Liver (tissue), 9 donors: ENCODE measurements around the gene ARHGAP1. TPM values are rescaled to one million over a fixed set of nuclear protein-coding genes. Genes with fewer than 3 reads are reported as not detected.
A peak's percentile ranks its signal among the peaks of the same experiment; 100 is the strongest.

Experiments
- DNase-seq: peaks from one replicate; pipeline ENCODE4 v3.0.0-alpha.2; 2017; ENCODE audit warnings: low spot score
- H3K27ac ChIP-seq, 2 donors: one replicate each; pipeline ENCODE4 v1.7.0; 2013; ENCODE audit warnings: inconsistent platforms in 2 of 2, low read length in 2 of 2, control low read depth in 1 of 2, low read depth in 1 of 2, mild to moderate bottlenecking in 1 of 2
- H3K27me3 ChIP-seq, 4 donors: one replicate each; pipeline versions ENCODE4 v1.6.1 to v1.7.0; 2013; ENCODE audit warnings: low read length in 3 of 4, inconsistent platforms in 1 of 4, mild to moderate bottlenecking in 1 of 4, moderate library complexity in 1 of 4; ENCODE audit not compliant: control insufficient read depth in 4 of 4, insufficient read depth in 4 of 4
- H3K36me3 ChIP-seq, 4 donors: one replicate each; pipeline versions ENCODE4 v1.6.1 to v1.7.0; 2013; ENCODE audit warnings: low read length in 3 of 4, mild to moderate bottlenecking in 3 of 4, low read depth in 1 of 4, moderate library complexity in 1 of 4; ENCODE audit not compliant: control insufficient read depth in 4 of 4, insufficient read depth in 3 of 4
- H3K4me1 ChIP-seq, 4 donors: one replicate each; pipeline versions ENCODE4 v1.6.1 to v1.7.0; 2013; ENCODE audit warnings: low read length in 3 of 4, mild to moderate bottlenecking in 3 of 4, moderate library complexity in 1 of 4; ENCODE audit not compliant: control insufficient read depth in 4 of 4, insufficient read depth in 4 of 4
- H3K4me3 ChIP-seq, 3 donors: one replicate each; pipeline versions ENCODE4 v1.6.1 to v1.7.0; 2013; ENCODE audit warnings: low read length in 3 of 3, control low read depth in 1 of 3, low read depth in 1 of 3, mild to moderate bottlenecking in 1 of 3
- H3K9ac ChIP-seq, 2 donors: one replicate each; pipeline ENCODE4 v1.7.0; 2013; ENCODE audit warnings: low read length in 2 of 2, mild to moderate bottlenecking in 2 of 2, moderate library complexity in 2 of 2, control low read depth in 1 of 2, low read depth in 1 of 2
- H3K9me3 ChIP-seq, 4 donors: one replicate each; pipeline versions ENCODE4 v1.6.1 to v1.7.0; 2013; ENCODE audit warnings: low read length in 3 of 4; ENCODE audit not compliant: control insufficient read depth in 4 of 4
- ATF3 ChIP-seq: IDR thresholded peaks from 2 replicates; pipeline ENCODE4 v1.6.1; 2016; ENCODE audit warnings: antibody characterized with exemption
- CTCF ChIP-seq: fragments of 150-350 bp; IDR thresholded peaks from 2 replicates; pipeline ENCODE4 v1.5.1; 2017; ENCODE audit warnings: improper control_type of control experiment, low read depth, low read length; ENCODE audit not compliant: missing input control
- EGR1 ChIP-seq, 2 donors: IDR thresholded peaks; 2 replicates each; pipeline ENCODE4 v1.6.1; 2016 to 2018; ENCODE audit warnings: antibody characterized with exemption in 2 of 2, low read depth in 2 of 2
- FOXA1 ChIP-seq: IDR thresholded peaks from 2 replicates; pipeline ENCODE4 v1.6.1; 2016; ENCODE audit warnings: antibody characterized with exemption
- FOXA2 ChIP-seq: IDR thresholded peaks from 2 replicates; pipeline ENCODE4 v1.6.1; 2016; ENCODE audit warnings: antibody characterized with exemption
- GABPA ChIP-seq, 2 donors: IDR thresholded peaks in 1 of 2; conservative IDR thresholded peaks in 1 of 2; 2 replicates each; pipeline ENCODE4 v1.6.1; 2016; ENCODE audit warnings: antibody characterized with exemption in 2 of 2, mild to moderate bottlenecking in 1 of 2, moderate library complexity in 1 of 2
- HNF4A ChIP-seq, 2 donors: conservative IDR thresholded peaks; 2 replicates each; pipeline ENCODE4 v1.6.1; 2016; ENCODE audit warnings: antibody characterized with exemption in 2 of 2, mild to moderate bottlenecking in 2 of 2
- HNF4G ChIP-seq: IDR thresholded peaks from 2 replicates; pipeline ENCODE4 v1.6.1; 2016; ENCODE audit warnings: antibody characterized with exemption
- JUND ChIP-seq, 2 donors: IDR thresholded peaks; 2 replicates each; pipeline ENCODE4 v1.6.1; 2016; ENCODE audit warnings: antibody characterized with exemption in 2 of 2
- MAX ChIP-seq: IDR thresholded peaks from 2 replicates; pipeline ENCODE4 v1.6.1; 2016; ENCODE audit warnings: antibody characterized with exemption
- NR2F2 ChIP-seq: IDR thresholded peaks from 2 replicates; pipeline ENCODE4 v1.6.1; 2016; ENCODE audit warnings: antibody characterized with exemption
- RAD21 ChIP-seq, 2 donors: IDR thresholded peaks; 2 replicates each; pipeline ENCODE4 v1.6.1; 2016; ENCODE audit warnings: antibody characterized with exemption in 2 of 2, mild to moderate bottlenecking in 2 of 2
- REST ChIP-seq: IDR thresholded peaks from 2 replicates; pipeline ENCODE4 v1.6.1; 2016; ENCODE audit warnings: antibody characterized with exemption, mild to moderate bottlenecking
- RXRA ChIP-seq, 2 donors: IDR thresholded peaks; 2 replicates each; pipeline ENCODE4 v1.6.1; 2017 to 2018; ENCODE audit warnings: antibody characterized with exemption in 2 of 2, mild to moderate bottlenecking in 1 of 2
- SP1 ChIP-seq: IDR thresholded peaks from 2 replicates; pipeline ENCODE4 v1.6.1; 2018; ENCODE audit warnings: antibody characterized with exemption, mild to moderate bottlenecking
- TAF1 ChIP-seq: conservative IDR thresholded peaks from 2 replicates; pipeline ENCODE4 v1.6.1; 2016; ENCODE audit warnings: antibody characterized with exemption, mild to moderate bottlenecking
- YY1 ChIP-seq: IDR thresholded peaks from 2 replicates; pipeline ENCODE4 v1.6.1; 2016; ENCODE audit warnings: antibody characterized with exemption, mild to moderate bottlenecking
- ZBTB33 ChIP-seq: IDR thresholded peaks from 2 replicates; pipeline ENCODE4 v1.6.1; 2016; ENCODE audit warnings: antibody characterized with exemption
- WGBS: extraction: QIAGEN DNeasy Blood & Tissue Kit; methylation state at CpG from one replicate; pipeline ENCODE4 v1.1.7; 2013; 5-methylcytosine and 5-hydroxymethylcytosine counted together
- polyA plus RNA-seq, 2 donors: library from polyadenylated mRNA; stranded (reverse) in 1 of 2; unstranded in 1 of 2; fragments of 200-250 nt in 1 of 2; fragments of >200 nt in 1 of 2; fragmentation: Nextera tagmentation in 1 of 2; extraction: Ambion mirVana in 1 of 2; gene quantifications; one replicate each; pipeline versions ENCODE4 v1.2.1 to v1.2.3, GENCODE V29; 2013 to 2015
- total RNA-seq, 2 donors: library from RNA; depleted of rRNA; stranded (reverse); fragments of >200 nt; gene quantifications; one replicate each; pipeline ENCODE4 v1.2.3, GENCODE V29; 2014
- donor health status: healthy.
- donor health status: healthy.
- donor health status: healthy.
- donor health status: healthy.
- donor health status: healthy.

The ARHGAP1 gene
- total and polyA plus RNA-seq, 4 donors, result 10.9 to 21.9 (median 20.1) TPM

GRCh38 chr11:46675288-46675851 is 25.0 kb downstream of the ARHGAP1 start:
- WGBS, result 33% methylated on average over 4 of the region's 4 CpGs
- Histone ChIP-seq H3K4me1 (peaks cover 18 to 42% (median 21%) of the 10 kb centered on the region in 4 donors), H3K9ac (peak overlapping the region in 1 of 2 donors; percentile 44), H3K4me3 (no peak overlapping the region), H3K27ac (peak overlapping the region; percentile 86 to 97), H3K27me3 (no peaks in the 10 kb centered on the region), H3K9me3 (no peaks in the 10 kb centered on the region), H3K36me3 (peaks cover 26 to 53% (median 38%) of the 10 kb centered on the region in 4 donors)
- peak; percentile 49 for TF ChIP-seq SP1
- peak; percentile 30 to 38 for TF ChIP-seq RAD21 (IDR thresholded peaks at IDR 0.05)
- no peak for TF ChIP-seq EGR1 (IDR thresholded peaks at IDR 0.05; ENCODE audit: low read depth in 2 of 2)
- peak; percentile 1 for TF ChIP-seq CTCF
- peak in 1 of 2 donors; percentile 49 for TF ChIP-seq GABPA (IDR thresholded peaks at IDR 0.05 in 1 of 2, conservative IDR thresholded peaks at IDR 0.05 in 1 of 2)
- peak; percentile 16 to 68 for TF ChIP-seq RXRA (IDR thresholded peaks at IDR 0.05)
- TF ChIP-seq ZBTB33, result no peak
- TF ChIP-seq NR2F2, result no peak
- no peak for TF ChIP-seq FOXA1
- peak; percentile 34 for TF ChIP-seq ATF3
- TF ChIP-seq HNF4A (conservative IDR thresholded peaks at IDR 0.05), result peak in 1 of 2 donors; percentile 55
- TF ChIP-seq HNF4G, result no peak
- TF ChIP-seq JUND (IDR thresholded peaks at IDR 0.05), result peak; percentile 41 to 60
- TF ChIP-seq MAX, result peak; percentile 71
- no peak for TF ChIP-seq REST
- TF ChIP-seq YY1, result peak; percentile 85
- TF ChIP-seq TAF1, result no peak
- peak; percentile 31 for TF ChIP-seq FOXA2
- no peak for DNase-seq
